H1 (cell line): ENCODE data around the gene KDM2A. TPM values are rescaled to one million over a fixed set of nuclear protein-coding genes. Genes with fewer than 3 reads are reported as not detected.

Source experiments
- CTCF ChIA-PET: fragments of 300-600 bp; sonication (Branson Sonifier 250); formaldehyde crosslinking; loops from one replicate; lab custom pipeline; 2021; ENCODE audit not compliant: partially characterized antibody; lab: Charles Lee
- POLR2A ChIA-PET: fragments of 300-600 bp; sonication (Branson Sonifier 250); formaldehyde crosslinking; loops from one replicate; lab custom pipeline; 2021; ENCODE audit warnings: inconsistent platforms; ENCODE audit not compliant: partially characterized antibody; lab: Charles Lee
- DNase-seq, 2 experiments: peaks; one replicate each; pipeline versions ENCODE4 v3.0.0 to v3.0.0-alpha.2; 2010 to 2022; ENCODE audit warnings: low spot score in 2 of 2, low read depth in 1 of 2, mixed read lengths in 1 of 2
- FAIRE-seq: peaks from 2 replicates; lab custom pipeline; 2011; peaks lifted over from hg19 to GRCh38; lab: Jason Lieb, UNC
- H2AFZ ChIP-seq: 2 replicates; pipeline ENCODE4 v1.8.1; 2012; ENCODE audit warnings: low read length, inconsistent platforms
- H2AK5ac ChIP-seq: 2 replicates; pipeline ENCODE4 v1.6.1; 2013; ENCODE audit warnings: low read depth, low read length
- H2BK120ac ChIP-seq: replicated peaks from 2 replicates; pipeline ENCODE3; 2013; ENCODE audit warnings: low read depth, low read length, inconsistent platforms
- H2BK12ac ChIP-seq: 2 replicates; pipeline ENCODE4 v1.6.1; 2013; ENCODE audit warnings: low read depth, low read length
- H2BK15ac ChIP-seq: 2 replicates; pipeline ENCODE4 v1.6.1; 2013; ENCODE audit warnings: low read length
- H2BK20ac ChIP-seq: 2 replicates; pipeline ENCODE4 v1.6.1; 2013; ENCODE audit warnings: low read length
- H2BK5ac ChIP-seq: 2 replicates; pipeline ENCODE4 v1.6.1; 2013; ENCODE audit warnings: low read depth, low read length
- H3K14ac ChIP-seq: 2 replicates; pipeline ENCODE4 v1.6.1; 2013; ENCODE audit warnings: inconsistent platforms; ENCODE audit not compliant: insufficient read length
- H3K18ac ChIP-seq: 2 replicates; pipeline ENCODE4 v1.6.1; 2013; ENCODE audit warnings: low read length; ENCODE audit errors: extremely low read depth
- H3K23ac ChIP-seq: 2 replicates; pipeline ENCODE4 v1.6.1; 2013; ENCODE audit warnings: inconsistent platforms; ENCODE audit not compliant: insufficient read length
- H3K23me2 ChIP-seq: 2 replicates; pipeline ENCODE4 v1.6.1; 2013; ENCODE audit warnings: low read depth, low read length
- H3K27ac ChIP-seq: 2 replicates; pipeline ENCODE4 v1.6.1; 2011; ENCODE audit warnings: low read depth, low read length, inconsistent platforms
- H3K27me3 ChIP-seq, 4 experiments: replicated peaks in 1 of 4; 1 replicate in 1 of 4; 2 replicates in 3 of 4; pipeline versions ENCODE4 v1.6.1 to v1.8.1; 2011 to 2013; ENCODE audit warnings: low read length in 3 of 4, mild to moderate bottlenecking in 3 of 4, inconsistent platforms in 2 of 4, mixed read lengths in 2 of 4, moderate library complexity in 1 of 4; ENCODE audit not compliant: control insufficient read depth in 3 of 4, insufficient read depth in 3 of 4; ENCODE audit errors: extremely low read depth in 1 of 4
- H3K36me3 ChIP-seq, 4 experiments: 2 replicates each; pipeline versions ENCODE4 v1.6.1 to v1.8.1; 2011 to 2013; ENCODE audit warnings: mild to moderate bottlenecking in 4 of 4, low read length in 3 of 4, moderate library complexity in 2 of 4, control low read depth in 1 of 4, inconsistent platforms in 1 of 4; ENCODE audit not compliant: insufficient read depth in 4 of 4, control insufficient read depth in 2 of 4
- H3K4ac ChIP-seq: replicated peaks from 2 replicates; pipeline ENCODE3; 2013; ENCODE audit warnings: low read length, low read depth, mixed read lengths, inconsistent platforms; ENCODE audit not compliant: insufficient read length
- H3K4me1 ChIP-seq, 4 experiments: replicated peaks in 1 of 4; 1 replicate in 1 of 4; 2 replicates in 3 of 4; pipeline versions ENCODE4 v1.6.1 to v1.8.1; 2011 to 2013; ENCODE audit warnings: low read length in 3 of 4, inconsistent platforms in 2 of 4, mixed read lengths in 1 of 4; ENCODE audit not compliant: insufficient read depth in 4 of 4, control insufficient read depth in 3 of 4
- H3K4me2 ChIP-seq, 2 experiments: 2 replicates each; pipeline versions ENCODE4 v1.6.1 to v1.8.1; 2011 to 2013; ENCODE audit warnings: low read depth in 2 of 2, low read length in 2 of 2, control low read depth in 1 of 2, inconsistent platforms in 1 of 2, mild to moderate bottlenecking in 1 of 2; ENCODE audit not compliant: insufficient read depth in 1 of 2
- H3K4me3 ChIP-seq, 4 experiments: fragments of 200-600, 300-600 bp in 1 of 4; sonication (generic), shearing (Covaris generic), sonication (Bioruptor Twin) in 1 of 4; 2 replicates each; pipeline versions ENCODE4 v1.5.1 to v1.8.1; 2011 to 2016; ENCODE audit warnings: low read length in 4 of 4, low read depth in 3 of 4, control low read depth in 2 of 4, inconsistent platforms in 2 of 4, mild to moderate bottlenecking in 2 of 4, mixed read lengths in 1 of 4, moderate library complexity in 1 of 4; ENCODE audit not compliant: insufficient read depth in 2 of 4; ENCODE audit errors: extremely low read depth in 1 of 4
- H3K56ac ChIP-seq: replicated peaks from 2 replicates; pipeline ENCODE3; 2013; ENCODE audit warnings: low read depth, mild to moderate bottlenecking, mixed read lengths, low read length, inconsistent platforms; ENCODE audit not compliant: insufficient read length
- H3K79me1 ChIP-seq: 2 replicates; pipeline ENCODE4 v1.6.1; 2013; ENCODE audit warnings: low read depth, low read length, control low read depth
- H3K79me2 ChIP-seq, 2 experiments: 2 replicates each; pipeline versions ENCODE4 v1.6.1 to v1.8.1; 2012 to 2013; ENCODE audit warnings: low read length in 2 of 2, mild to moderate bottlenecking in 2 of 2, inconsistent platforms in 1 of 2; ENCODE audit not compliant: insufficient read depth in 2 of 2, control insufficient read depth in 1 of 2
- H3K9ac ChIP-seq, 4 experiments: replicated peaks in 1 of 4; 1 replicate in 1 of 4; 2 replicates in 3 of 4; pipeline versions ENCODE4 v1.6.1 to v1.8.1; 2011 to 2013; ENCODE audit warnings: low read depth in 3 of 4, low read length in 3 of 4, control low read depth in 2 of 4, mild to moderate bottlenecking in 2 of 4, moderate library complexity in 2 of 4, inconsistent platforms in 1 of 4; ENCODE audit errors: extremely low read depth in 1 of 4
- H3K9me3 ChIP-seq, 2 experiments: 2 replicates each; pipeline versions ENCODE4 v1.6.1 to v1.8.1; 2012 to 2013; ENCODE audit warnings: mild to moderate bottlenecking in 2 of 2, moderate library complexity in 2 of 2, control low read depth in 1 of 2, inconsistent platforms in 1 of 2, low read depth in 1 of 2, low read length in 1 of 2, mixed read lengths in 1 of 2; ENCODE audit not compliant: insufficient read depth in 2 of 2
- H4K20me1 ChIP-seq, 2 experiments: replicated peaks in 1 of 2; 2 replicates each; pipeline versions ENCODE3 to v1.8.1; 2011 to 2013; ENCODE audit warnings: inconsistent platforms in 2 of 2, low read length in 2 of 2, mild to moderate bottlenecking in 1 of 2; ENCODE audit not compliant: insufficient read depth in 2 of 2, control insufficient read depth in 1 of 2
- H4K5ac ChIP-seq: 2 replicates; pipeline ENCODE4 v1.6.1; 2013; ENCODE audit warnings: low read length, low read depth, mixed read lengths, inconsistent platforms; ENCODE audit not compliant: insufficient read length
- H4K8ac ChIP-seq: 2 replicates; pipeline ENCODE4 v1.8.0; 2013; ENCODE audit warnings: mild to moderate bottlenecking, moderate library complexity, low read length, inconsistent platforms; ENCODE audit not compliant: insufficient read depth; ENCODE audit errors: extremely low read depth
- H4K91ac ChIP-seq: replicated peaks from 2 replicates; pipeline ENCODE3; 2013; ENCODE audit warnings: low read length, mixed read lengths, inconsistent platforms; ENCODE audit not compliant: insufficient read length
- HDAC2 ChIP-seq, 2 experiments: fragments of 300-600 bp in 1 of 2; sonication (generic) in 1 of 2; IDR thresholded peaks; 2 replicates each; pipeline ENCODE4 v1.6.1; 2011 to 2012; ENCODE audit warnings: low read depth in 2 of 2, low read length in 2 of 2, mild to moderate bottlenecking in 2 of 2, moderate library complexity in 2 of 2, borderline replicate concordance in 1 of 2, inconsistent platforms in 1 of 2
- JUND ChIP-seq: IDR thresholded peaks from 2 replicates; pipeline ENCODE4 v1.6.1; 2011; ENCODE audit warnings: mild to moderate bottlenecking, improper control_type of control experiment, low read length
- KDM1A ChIP-seq: fragments of 200-600, 300-600 bp; sonication (generic); IDR thresholded peaks from 2 replicates; pipeline ENCODE4 v1.7.1; 2016; ENCODE audit warnings: mild to moderate bottlenecking, low read length, borderline replicate concordance
- NRF1 ChIP-seq: IDR thresholded peaks from 2 replicates; pipeline ENCODE4 v1.6.1; 2011; ENCODE audit warnings: mild to moderate bottlenecking, low read depth, low read length, improper control_type of control experiment
- RNF2 ChIP-seq: fragments of 200-900, 300-1000 bp; sonication (generic); IDR thresholded peaks from 2 replicates; pipeline ENCODE4 v1.7.1; 2016; ENCODE audit warnings: borderline replicate concordance, low read depth, mild to moderate bottlenecking, antibody characterized with exemption, low read length; ENCODE audit not compliant: poor library complexity, severe bottlenecking; ENCODE audit errors: missing control alignments
- SRF ChIP-seq: IDR thresholded peaks from 2 replicates; pipeline ENCODE4 v1.6.1; 2011; ENCODE audit warnings: mild to moderate bottlenecking, low read depth, low read length, moderate library complexity
- TAF7 ChIP-seq: optimal IDR thresholded peaks from 2 replicates; pipeline ENCODE3; 2011; ENCODE audit warnings: low read depth, mild to moderate bottlenecking, inconsistent platforms, low read length, moderate library complexity, borderline replicate concordance
- YY1 ChIP-seq: IDR thresholded peaks from 2 replicates; pipeline ENCODE4 v1.6.1; 2011; ENCODE audit warnings: low read depth, mild to moderate bottlenecking, low read length
- WGBS, 2 experiments: shearing (Covaris generic) in 1 of 2; methylation state at CpG; one replicate each; pipeline versions ENCODE4 v1.1.6 to v1.1.7; 2013 to 2015; ENCODE audit warnings: low lambda C conversion rate in 2 of 2, mixed read lengths in 2 of 2, inconsistent platforms in 1 of 2, low coverage in 1 of 2, missing lambda C conversion rate in 1 of 2; ENCODE audit not compliant: insufficient replicate concordance in 2 of 2, insufficient coverage in 1 of 2, insufficient read length in 1 of 2; ENCODE audit errors: extremely low coverage in 1 of 2, missing lambda C conversion rate in 1 of 2; 5-methylcytosine and 5-hydroxymethylcytosine counted together
- polyA plus RNA-seq, 7 experiments: library from polyadenylated mRNA; depleted of rRNA in 3 of 7; stranded (reverse) in 5 of 7; unstranded in 2 of 7; fragments of >200 nt in 5 of 7; fragments of 200-250 nt in 2 of 7; gene quantifications; 1 replicate in 5 of 7; 2 replicates in 1 of 7; 4 replicates in 1 of 7; pipeline versions ENCODE4 v1.2.1 to v1.2.3, GENCODE V29; 2011 to 2013; ENCODE audit warnings: missing spikeins in 2 of 7, mixed read lengths in 2 of 7
- total RNA-seq: library from RNA; stranded (reverse); fragmentation: NEBNext Ultra II Directional; extraction: Animal tissue kit (Norgen Biotek cat#: 25700); gene quantifications from 2 replicates; pipeline ENCODE4 v1.2.1, GENCODE V29; 2021

Gene KDM2A
- total and polyA plus RNA-seq, 2 of the 8 experiments (the other 6 are each of a cell fraction or from before 2014, with no cell fraction given) = 55.4 to 66.2 TPM

DNA sequence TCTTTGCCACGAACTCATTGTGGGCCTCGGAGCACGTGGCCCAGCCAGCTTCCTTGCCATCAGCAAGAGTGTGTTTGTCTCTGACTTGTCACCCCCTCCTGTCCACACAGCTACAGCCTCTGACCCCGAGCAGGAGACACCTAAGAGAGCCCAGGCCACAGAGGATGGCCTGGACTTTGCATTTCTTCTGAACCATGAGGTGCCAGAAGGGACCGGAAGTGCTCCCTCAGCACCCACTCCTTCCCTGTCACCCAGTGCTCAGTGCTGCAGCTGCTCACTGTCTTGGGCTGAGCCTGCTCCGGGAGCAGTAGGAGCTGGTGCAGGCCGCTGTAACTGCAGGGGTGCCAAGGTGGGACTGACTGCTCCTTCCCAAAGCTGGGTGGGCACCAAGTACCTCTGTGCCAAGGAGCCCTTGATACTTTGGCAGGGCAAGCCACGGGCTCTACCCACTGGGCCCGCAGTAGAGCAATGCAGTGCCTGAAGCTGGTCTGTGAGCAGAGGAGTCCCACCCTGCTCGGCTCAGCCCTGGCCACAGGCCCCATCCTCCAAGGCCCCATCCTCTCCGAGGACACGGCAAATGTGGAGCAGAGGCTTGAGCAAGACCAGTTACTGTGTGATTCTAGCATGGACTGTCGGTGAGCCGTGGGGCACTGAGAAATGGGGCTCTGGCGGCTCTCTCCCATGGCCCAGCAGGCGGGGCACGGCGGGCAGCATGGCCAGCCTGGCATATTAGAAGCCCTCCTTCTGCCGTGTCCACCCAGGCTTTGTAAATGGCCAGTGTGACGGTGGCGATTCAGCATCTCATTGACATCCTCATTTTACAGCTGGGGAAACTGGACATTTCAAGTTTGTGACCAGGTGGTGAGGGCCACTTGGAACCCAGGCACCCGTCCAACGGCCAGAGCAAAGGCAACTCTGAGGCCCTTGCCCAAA lies 153.5 kb downstream of the KDM2A start:
- CTCF ChIA-PET = interaction anchor here (0.6 to 13.0 kb wide), 9 partner anchors 10 to 1682 kb away, joined by 3 to 186 read pairs (median 4); partner anchors contain the start of gene ANKRD13D
- no peak for DNase-seq

More for the DNA sequence above, 153.5 kb downstream of the KDM2A start:
- 91% methylated on average over 23 of the region's 23 CpGs; no CpG with 5 or more reads in 1 of the 2 experiments for WGBS, 2 experiments
- no peak overlapping the region for H2AFZ ChIP-seq
- POLR2A ChIA-PET = interaction anchor here (1.0 to 4.2 kb wide), 5 partner anchors 9 to 33 kb away, joined by 3 to 20 read pairs (median 3); partner anchors contain the start of genes ANKRD13D and SSH3
- no peak overlapping the region for H3K9ac ChIP-seq
- H3K79me1 ChIP-seq = peaks cover 26% of the 10 kb centered on the region
- H3K27ac ChIP-seq = no peak overlapping the region
- H4K5ac ChIP-seq = no peak overlapping the region
- no peak for FAIRE-seq
- H2BK120ac ChIP-seq = no peak overlapping the region
- no peak overlapping the region for H3K14ac ChIP-seq
- H3K23me2 ChIP-seq = no peaks in the 10 kb centered on the region; the same call in 1 of the 2 replicates
- H2BK12ac ChIP-seq = peak overlapping the region; percentile 39; the same call in 1 of the 2 replicates
- H3K79me2 ChIP-seq = peaks cover 0 to 73% of the 10 kb centered on the region in 2 experiments; a peak in 3 of 4 replicates
- H3K23ac ChIP-seq = no peak overlapping the region
- no peaks in the 10 kb centered on the region for H3K27me3 ChIP-seq
- no peak overlapping the region for H3K4ac ChIP-seq
- H2BK5ac ChIP-seq = peak overlapping the region; percentile 60; the same call in 1 of the 2 replicates
- H4K91ac ChIP-seq = peak overlapping the region; percentile 9
- no peak for TF ChIP-seq TAF7
- no peak for TF ChIP-seq JUND
- TF ChIP-seq KDM1A = no peak
- no peak for TF ChIP-seq NRF1
- no peak for TF ChIP-seq RNF2
- no peak for TF ChIP-seq HDAC2 (IDR thresholded peaks at IDR 0.05; ENCODE audit: borderline replicate concordance in 1 of 2, low read depth in 2 of 2, low read length in 2 of 2)
- TF ChIP-seq YY1 = no peak
- no peak for TF ChIP-seq SRF
- peak overlapping the region; percentile 58; the same call in 1 of the 2 replicates for H2AK5ac ChIP-seq
- H3K36me3 ChIP-seq = peaks cover 0 to 3% (median 0%) of the 10 kb centered on the region in 4 experiments; a peak in 2 of 8 replicates
- H3K56ac ChIP-seq = no peak overlapping the region
- H3K4me2 ChIP-seq = no peak overlapping the region
- no peak overlapping the region; the same call in 1 of the 2 replicates for H3K18ac ChIP-seq
- no peaks in the 10 kb centered on the region for H3K9me3 ChIP-seq
- H4K8ac ChIP-seq = peak overlapping the region; percentile 62; the same call in 1 of the 2 replicates
- H3K4me3 ChIP-seq = no peak overlapping the region
- H3K4me1 ChIP-seq = peaks cover 8 to 45% (median 34%) of the 10 kb centered on the region in 4 experiments
- H2BK20ac ChIP-seq = no peak overlapping the region
- 0 out of 2 replicates have a peak overlapping the region, but pooled peaks have one; percentile 46 for H2BK15ac ChIP-seq
- H4K20me1 ChIP-seq = peaks cover 15 to 34% of the 10 kb centered on the region in 2 experiments
